ENCODE measurements around the gene CHST14. TPM values are rescaled to one million over a fixed set of nuclear protein-coding genes. Genes with fewer than 3 reads are reported as not detected.

Gene CHST14
- total and polyA plus RNA-seq, 4 donors, result 9.8 to 20.0 (median 12.0) TPM

DNA sequence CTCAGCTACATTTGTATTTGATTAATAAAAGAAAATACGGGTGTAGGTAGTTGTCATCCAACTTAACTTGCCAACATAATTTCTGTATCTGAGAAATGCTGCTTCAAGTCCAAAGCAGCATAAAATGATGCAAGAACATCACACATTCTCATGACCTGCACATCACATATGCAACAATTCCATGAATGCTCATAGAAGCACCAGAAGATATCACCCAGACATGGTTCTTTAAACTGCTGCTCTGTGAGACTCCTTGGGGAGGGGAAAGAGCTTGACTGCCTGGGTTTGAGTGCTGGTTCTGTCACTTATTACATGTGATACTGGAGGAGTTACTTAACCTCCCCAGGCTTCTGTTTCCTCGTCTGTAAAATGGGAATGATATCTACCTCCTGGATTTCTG is 39.4 kb downstream of the CHST14 start:
- DNase-seq, result no peak
- Histone ChIP-seq H3K36me3 (ENCODE audit: control insufficient read depth in 4 of 4, insufficient read depth in 4 of 4, low read length in 4 of 4) (no peaks in the 10 kb centered on the region), H3K4me3 (no peak overlapping the region), H3K27ac (ENCODE audit: low read depth in 1 of 2, low read length in 1 of 2) (no peak overlapping the region), H3K4me1 (ENCODE audit: control insufficient read depth in 5 of 5, insufficient read depth in 5 of 5, low read length in 5 of 5) (peaks cover 0 to 23% (median 5%) of the 10 kb centered on the region in 5 donors), H3K9me3 (ENCODE audit: control insufficient read depth in 4 of 4, insufficient read depth in 3 of 4, low read length in 3 of 4) (no peaks in the 10 kb centered on the region), H3K27me3 (ENCODE audit: control insufficient read depth in 3 of 3, insufficient read depth in 3 of 3, low read length in 2 of 3) (peaks cover 0 to 10% (median 4%) of the 10 kb centered on the region in 3 donors), H3K9ac (ENCODE audit: insufficient read depth in 1 of 2, low read length in 2 of 2) (no peak overlapping the region)
- ATAC-seq (ENCODE audit: insufficient read depth, low FRiP score), result no peak
- TF ChIP-seq, protein P1, sequence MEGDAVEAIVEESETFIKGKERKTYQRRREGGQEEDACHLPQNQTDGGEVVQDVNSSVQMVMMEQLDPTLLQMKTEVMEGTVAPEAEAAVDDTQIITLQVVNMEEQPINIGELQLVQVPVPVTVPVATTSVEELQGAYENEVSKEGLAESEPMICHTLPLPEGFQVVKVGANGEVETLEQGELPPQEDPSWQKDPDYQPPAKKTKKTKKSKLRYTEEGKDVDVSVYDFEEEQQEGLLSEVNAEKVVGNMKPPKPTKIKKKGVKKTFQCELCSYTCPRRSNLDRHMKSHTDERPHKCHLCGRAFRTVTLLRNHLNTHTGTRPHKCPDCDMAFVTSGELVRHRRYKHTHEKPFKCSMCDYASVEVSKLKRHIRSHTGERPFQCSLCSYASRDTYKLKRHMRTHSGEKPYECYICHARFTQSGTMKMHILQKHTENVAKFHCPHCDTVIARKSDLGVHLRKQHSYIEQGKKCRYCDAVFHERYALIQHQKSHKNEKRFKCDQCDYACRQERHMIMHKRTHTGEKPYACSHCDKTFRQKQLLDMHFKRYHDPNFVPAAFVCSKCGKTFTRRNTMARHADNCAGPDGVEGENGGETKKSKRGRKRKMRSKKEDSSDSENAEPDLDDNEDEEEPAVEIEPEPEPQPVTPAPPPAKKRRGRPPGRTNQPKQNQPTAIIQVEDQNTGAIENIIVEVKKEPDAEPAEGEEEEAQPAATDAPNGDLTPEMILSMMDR (IDR thresholded peaks at IDR 0.05; ENCODE audit: control extremely low read depth, extremely low read depth), result no peak
- 85 to 87% methylated on average over 2 of the region's 2 CpGs for WGBS, 2 donors

DNA sequence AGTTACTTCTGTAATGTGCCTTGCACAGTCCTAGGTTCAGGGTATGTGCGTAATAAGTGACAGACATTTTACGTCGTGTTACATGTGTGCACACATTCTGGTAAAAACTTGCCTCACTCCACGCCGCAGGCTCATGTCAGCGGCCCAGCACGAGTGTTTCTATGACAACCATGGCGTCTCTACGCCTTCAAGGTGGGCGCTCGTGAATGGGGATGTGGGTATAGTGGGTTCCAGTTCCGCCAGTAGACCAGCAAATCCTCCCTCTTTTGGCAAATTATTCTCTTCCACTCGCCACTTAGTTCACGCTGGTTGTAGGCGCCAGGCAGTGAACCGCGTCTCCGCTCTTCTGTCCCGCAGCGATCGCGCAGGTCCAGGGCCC is 40.3 kb downstream of the CHST14 start:
- DNase-seq (peak in 2 of 3 donors; percentile 16 to 20), ATAC-seq (ENCODE audit: insufficient read depth, low FRiP score) (no peak)
- H3K27me3 ChIP-seq (ENCODE audit: control insufficient read depth in 3 of 3, insufficient read depth in 3 of 3, low read length in 2 of 3), result peaks cover 0 to 10% (median 4%) of the 10 kb centered on the region in 3 donors
- H3K4me1 ChIP-seq (ENCODE audit: control insufficient read depth in 5 of 5, insufficient read depth in 5 of 5, low read length in 5 of 5), result peaks cover 0 to 23% (median 5%) of the 10 kb centered on the region in 5 donors
- H3K9ac ChIP-seq (ENCODE audit: insufficient read depth in 1 of 2, low read length in 2 of 2), result no peak overlapping the region
- H3K9me3 ChIP-seq (ENCODE audit: control insufficient read depth in 4 of 4, insufficient read depth in 3 of 4, low read length in 3 of 4), result no peaks in the 10 kb centered on the region
- H3K36me3 ChIP-seq (ENCODE audit: control insufficient read depth in 4 of 4, insufficient read depth in 4 of 4, low read length in 4 of 4), result no peaks in the 10 kb centered on the region
- 13 to 22% methylated on average over 22 of the region's 22 CpGs for WGBS, 2 donors
- TF ChIP-seq, protein P1 (IDR thresholded peaks at IDR 0.05; ENCODE audit: control extremely low read depth, extremely low read depth), result no peak
- peak overlapping the region; percentile 43 for H3K4me3 ChIP-seq
- H3K27ac ChIP-seq (ENCODE audit: low read depth in 1 of 2, low read length in 1 of 2), result peak overlapping the region in 1 of 2 donors; percentile 28

DNA sequence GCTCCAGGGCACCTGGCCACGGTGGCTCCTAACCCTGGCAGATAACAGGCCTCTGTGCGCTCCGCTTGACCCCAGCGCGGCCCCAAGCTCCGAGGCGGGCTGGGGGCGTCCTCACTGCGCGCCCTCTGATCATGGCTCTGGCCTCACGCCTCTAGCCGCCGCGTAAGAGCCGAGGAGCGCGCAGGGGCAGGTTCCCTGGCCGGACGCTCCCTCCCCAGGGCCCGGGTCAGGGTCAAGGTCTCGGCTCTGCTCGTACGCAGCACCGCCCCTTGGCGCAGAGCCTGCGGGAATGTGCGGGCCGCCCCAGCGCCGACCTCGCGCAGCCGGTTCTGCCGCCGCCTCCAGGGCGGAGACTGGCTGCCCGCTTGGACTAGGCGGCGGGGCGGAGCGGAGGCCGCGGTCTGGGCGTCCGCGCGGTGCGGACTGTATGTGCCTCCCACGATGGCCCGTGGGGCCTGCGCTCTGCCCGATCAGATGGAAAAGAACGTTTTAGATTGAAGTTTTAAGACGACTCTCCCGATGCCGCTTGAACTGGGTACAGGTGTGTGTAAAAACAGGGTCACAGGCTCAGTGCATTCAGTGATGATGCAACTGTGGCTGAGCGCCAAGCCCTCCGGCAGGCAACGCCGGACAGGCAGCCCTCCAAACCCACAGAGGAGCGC is 40.8 kb downstream of the CHST14 start:
- Histone ChIP-seq H3K9ac (ENCODE audit: insufficient read depth in 1 of 2, low read length in 2 of 2) (peak overlapping the region in 1 of 2 donors; percentile 26), H3K4me3 (peak overlapping the region; percentile 43), H3K4me1 (ENCODE audit: control insufficient read depth in 5 of 5, insufficient read depth in 5 of 5, low read length in 5 of 5) (peaks cover 0 to 20% (median 5%) of the 10 kb centered on the region in 5 donors), H3K27ac (ENCODE audit: low read depth in 1 of 2, low read length in 1 of 2) (peak overlapping the region in 1 of 2 donors; percentile 28), H3K27me3 (ENCODE audit: control insufficient read depth in 3 of 3, insufficient read depth in 3 of 3, low read length in 2 of 3) (peaks cover 0 to 10% (median 4%) of the 10 kb centered on the region in 3 donors), H3K9me3 (ENCODE audit: control insufficient read depth in 4 of 4, insufficient read depth in 3 of 4, low read length in 3 of 4) (no peaks in the 10 kb centered on the region), H3K36me3 (ENCODE audit: control insufficient read depth in 4 of 4, insufficient read depth in 4 of 4, low read length in 4 of 4) (no peaks in the 10 kb centered on the region)
- ATAC-seq (ENCODE audit: insufficient read depth, low FRiP score) (peak; percentile 89), DNase-seq (peak; percentile 45 to 75 (median 74))
- TF ChIP-seq, protein P1 (IDR thresholded peaks at IDR 0.05; ENCODE audit: control extremely low read depth, extremely low read depth), result no peak
- WGBS, 2 donors, result 1 to 2% methylated on average over 47 to 61 of the region's 61 CpGs

Measured in lung (tissue), 12 donors.